ENCODE data around the gene IGIP. TPM values are rescaled to one million over a fixed set of nuclear protein-coding genes. Genes with fewer than 3 reads are reported as not detected.

Gene IGIP
- total RNA-seq, 1 donor from 2014 or later: 2.4 TPM

DNA sequence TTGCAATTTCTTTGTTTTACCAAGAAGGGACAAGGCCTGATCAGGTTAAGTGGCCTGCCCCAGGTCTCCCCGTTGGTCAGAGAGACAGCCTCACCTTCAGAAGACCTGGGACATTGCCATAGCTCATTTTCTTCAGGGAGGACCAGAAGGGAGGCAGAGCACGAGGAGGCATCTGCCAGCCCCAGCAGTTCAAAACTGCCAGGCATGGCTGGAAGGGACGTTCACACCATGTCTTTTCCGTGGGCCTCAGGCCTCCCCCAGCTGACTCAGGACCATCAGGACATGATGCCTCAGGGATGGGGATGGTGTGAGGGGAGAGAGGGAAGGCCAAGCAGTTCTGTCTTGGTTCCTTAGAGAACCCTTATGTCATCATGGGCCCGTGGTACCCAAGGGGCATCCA is 16.5 kb downstream of the IGIP start:
- TF ChIP-seq, protein P1, sequence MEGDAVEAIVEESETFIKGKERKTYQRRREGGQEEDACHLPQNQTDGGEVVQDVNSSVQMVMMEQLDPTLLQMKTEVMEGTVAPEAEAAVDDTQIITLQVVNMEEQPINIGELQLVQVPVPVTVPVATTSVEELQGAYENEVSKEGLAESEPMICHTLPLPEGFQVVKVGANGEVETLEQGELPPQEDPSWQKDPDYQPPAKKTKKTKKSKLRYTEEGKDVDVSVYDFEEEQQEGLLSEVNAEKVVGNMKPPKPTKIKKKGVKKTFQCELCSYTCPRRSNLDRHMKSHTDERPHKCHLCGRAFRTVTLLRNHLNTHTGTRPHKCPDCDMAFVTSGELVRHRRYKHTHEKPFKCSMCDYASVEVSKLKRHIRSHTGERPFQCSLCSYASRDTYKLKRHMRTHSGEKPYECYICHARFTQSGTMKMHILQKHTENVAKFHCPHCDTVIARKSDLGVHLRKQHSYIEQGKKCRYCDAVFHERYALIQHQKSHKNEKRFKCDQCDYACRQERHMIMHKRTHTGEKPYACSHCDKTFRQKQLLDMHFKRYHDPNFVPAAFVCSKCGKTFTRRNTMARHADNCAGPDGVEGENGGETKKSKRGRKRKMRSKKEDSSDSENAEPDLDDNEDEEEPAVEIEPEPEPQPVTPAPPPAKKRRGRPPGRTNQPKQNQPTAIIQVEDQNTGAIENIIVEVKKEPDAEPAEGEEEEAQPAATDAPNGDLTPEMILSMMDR (IDR thresholded peaks at IDR 0.05; ENCODE audit: insufficient read depth, low read depth, low read length): no peak
- TF ChIP-seq EZH2 (IDR thresholded peaks at IDR 0.05; ENCODE audit: insufficient read depth, low read length): no peak
- H2AFZ ChIP-seq (ENCODE audit: low read depth, low read length): no peak overlapping the region
- H3K4me3 Mint-ChIP-seq (ENCODE audit: unreplicated experiment): no peak overlapping the region
- FAIRE-seq: no peak
- peaks cover 50% of the 10 kb centered on the region for H3K27me3 Mint-ChIP-seq (ENCODE audit: low read depth, unreplicated experiment)
- H3K4me3 ChIP-seq (ENCODE audit: insufficient read depth, low read depth, low read length): no peak overlapping the region
- H3K4me2 ChIP-seq (ENCODE audit: low read length): no peak overlapping the region
- peaks cover 2% of the 10 kb centered on the region for H3K9me3 Mint-ChIP-seq (ENCODE audit: unreplicated experiment)
- H3K27ac Mint-ChIP-seq (ENCODE audit: unreplicated experiment): no peak overlapping the region
- H3K4me1 Mint-ChIP-seq (ENCODE audit: low read depth, unreplicated experiment): no peaks in the 10 kb centered on the region
- H3K36me3 ChIP-seq (ENCODE audit: insufficient read depth, low read length): no peaks in the 10 kb centered on the region
- no peak overlapping the region for H3K9ac ChIP-seq (ENCODE audit: low read length)
- H3K27ac ChIP-seq (ENCODE audit: low read depth, low read length): no peak overlapping the region
- no peaks in the 10 kb centered on the region for H3K36me3 Mint-ChIP-seq (ENCODE audit: low read depth, unreplicated experiment)
- peaks cover 7% of the 10 kb centered on the region for H3K27me3 ChIP-seq (ENCODE audit: insufficient read depth, low read length)
- H3K4me1 ChIP-seq (ENCODE audit: insufficient read depth, low read length): no peaks in the 10 kb centered on the region
- H3K9me3 ChIP-seq (ENCODE audit: insufficient read depth, low read depth, low read length): no peaks in the 10 kb centered on the region
- no peak for DNase-seq (ENCODE audit: low read depth)
- peaks cover 78% of the 10 kb centered on the region for H4K20me1 ChIP-seq (ENCODE audit: insufficient read depth, low read length)
- peaks cover 2% of the 10 kb centered on the region for H3K79me2 ChIP-seq (ENCODE audit: insufficient read depth, low read length)

DNA sequence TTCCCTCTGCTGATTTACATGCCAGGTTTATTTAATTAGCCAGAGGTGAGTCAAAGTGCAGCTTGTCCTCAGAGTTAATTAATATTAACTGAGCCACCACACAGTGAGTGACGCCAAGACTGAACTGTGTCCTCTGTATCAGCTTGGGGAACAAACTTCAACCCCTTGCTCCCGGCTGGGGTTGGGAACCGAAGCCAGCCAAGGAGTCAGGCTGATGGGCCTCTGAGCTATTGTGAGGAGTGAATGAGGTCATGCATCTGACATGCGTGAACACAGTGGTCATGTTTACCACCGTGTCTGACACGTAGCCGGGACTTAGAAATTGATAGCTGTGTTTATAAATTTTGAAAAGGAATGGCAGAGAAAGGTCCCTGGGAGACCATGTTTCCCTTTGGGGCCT is 17.1 kb downstream of the IGIP start:
- H4K20me1 ChIP-seq (ENCODE audit: insufficient read depth, low read length): peaks cover 78% of the 10 kb centered on the region
- TF ChIP-seq, protein P1 (IDR thresholded peaks at IDR 0.05; ENCODE audit: insufficient read depth, low read depth, low read length): no peak
- TF ChIP-seq EZH2 (IDR thresholded peaks at IDR 0.05; ENCODE audit: insufficient read depth, low read length): no peak
- Mint-ChIP-seq H3K4me1 (ENCODE audit: low read depth, unreplicated experiment) (no peaks in the 10 kb centered on the region), H3K27ac (ENCODE audit: unreplicated experiment) (no peak overlapping the region), H3K36me3 (ENCODE audit: low read depth, unreplicated experiment) (no peaks in the 10 kb centered on the region), H3K9me3 (ENCODE audit: unreplicated experiment) (peaks cover 2% of the 10 kb centered on the region), H3K27me3 (ENCODE audit: low read depth, unreplicated experiment) (peaks cover 53% of the 10 kb centered on the region), H3K4me3 (ENCODE audit: unreplicated experiment) (no peak overlapping the region)
- H3K4me2 ChIP-seq (ENCODE audit: low read length): no peak overlapping the region
- no peak overlapping the region for H3K4me3 ChIP-seq (ENCODE audit: insufficient read depth, low read depth, low read length)
- H2AFZ ChIP-seq (ENCODE audit: low read depth, low read length): no peak overlapping the region
- no peaks in the 10 kb centered on the region for H3K4me1 ChIP-seq (ENCODE audit: insufficient read depth, low read length)
- peaks cover 2% of the 10 kb centered on the region for H3K79me2 ChIP-seq (ENCODE audit: insufficient read depth, low read length)
- H3K9ac ChIP-seq (ENCODE audit: low read length): no peak overlapping the region
- DNase-seq (ENCODE audit: low read depth): no peak
- no peak for FAIRE-seq
- no peaks in the 10 kb centered on the region for H3K36me3 ChIP-seq (ENCODE audit: insufficient read depth, low read length)
- H3K9me3 ChIP-seq (ENCODE audit: insufficient read depth, low read depth, low read length): no peaks in the 10 kb centered on the region
- H3K27ac ChIP-seq (ENCODE audit: low read depth, low read length): no peak overlapping the region
- peaks cover 10% of the 10 kb centered on the region for H3K27me3 ChIP-seq (ENCODE audit: insufficient read depth, low read length)

DNA sequence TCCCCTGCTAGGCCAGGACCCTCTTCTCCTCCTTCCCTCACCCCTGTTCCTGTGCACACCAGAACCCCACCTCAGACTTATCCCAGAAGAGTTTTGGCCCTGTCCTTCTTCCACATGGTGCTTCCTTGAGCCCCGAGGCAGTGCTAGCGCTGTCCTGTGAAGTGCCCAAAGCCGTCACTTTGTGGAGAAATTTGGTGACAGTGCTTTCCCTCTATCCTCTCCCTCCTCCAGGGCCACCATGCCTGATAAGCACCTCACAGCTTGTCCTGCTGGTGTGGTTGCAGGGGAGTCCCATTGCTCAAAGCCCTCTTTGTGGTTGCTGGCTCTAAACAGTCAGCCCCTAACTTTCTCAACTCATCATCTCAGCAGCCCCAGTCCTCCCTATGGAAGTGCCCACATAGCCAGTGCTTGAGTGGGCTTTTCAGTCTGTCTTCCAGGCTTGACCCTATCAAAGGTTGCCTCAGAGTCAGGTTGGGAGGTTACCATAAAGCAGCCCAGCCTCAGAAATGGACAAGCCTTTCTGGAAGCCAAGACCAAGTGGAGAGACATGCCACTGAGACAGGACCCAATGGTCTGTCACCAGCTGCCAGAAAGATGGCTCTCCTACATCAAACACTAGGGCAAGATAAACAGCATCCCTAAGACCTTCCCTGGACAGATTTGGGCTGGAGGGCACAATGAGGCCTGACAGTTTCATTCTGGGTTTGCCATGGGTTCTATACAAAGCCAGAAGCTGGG is 18.0 kb downstream of the IGIP start:
- Histone ChIP-seq H3K79me2 (ENCODE audit: insufficient read depth, low read length) (peaks cover 2% of the 10 kb centered on the region), H3K4me1 (ENCODE audit: insufficient read depth, low read length) (no peaks in the 10 kb centered on the region), H3K4me2 (ENCODE audit: low read length) (no peak overlapping the region), H3K9me3 (ENCODE audit: insufficient read depth, low read depth, low read length) (no peaks in the 10 kb centered on the region), H3K36me3 (ENCODE audit: insufficient read depth, low read length) (no peaks in the 10 kb centered on the region), H3K27ac (ENCODE audit: low read depth, low read length) (no peak overlapping the region), H4K20me1 (ENCODE audit: insufficient read depth, low read length) (peaks cover 83% of the 10 kb centered on the region), H3K27me3 (ENCODE audit: insufficient read depth, low read length) (peaks cover 10% of the 10 kb centered on the region), H2AFZ (ENCODE audit: low read depth, low read length) (no peak overlapping the region), H3K9ac (ENCODE audit: low read length) (no peak overlapping the region), H3K4me3 (ENCODE audit: insufficient read depth, low read depth, low read length) (no peak overlapping the region)
- FAIRE-seq: no peak
- DNase-seq (ENCODE audit: low read depth): no peak
- H3K27me3 Mint-ChIP-seq (ENCODE audit: low read depth, unreplicated experiment): peaks cover 61% of the 10 kb centered on the region
- peaks cover 2% of the 10 kb centered on the region for H3K9me3 Mint-ChIP-seq (ENCODE audit: unreplicated experiment)
- H3K4me3 Mint-ChIP-seq (ENCODE audit: unreplicated experiment): no peak overlapping the region
- TF ChIP-seq, protein P1 (IDR thresholded peaks at IDR 0.05; ENCODE audit: insufficient read depth, low read depth, low read length): no peak
- no peak for TF ChIP-seq EZH2 (IDR thresholded peaks at IDR 0.05; ENCODE audit: insufficient read depth, low read length)
- no peaks in the 10 kb centered on the region for H3K4me1 Mint-ChIP-seq (ENCODE audit: low read depth, unreplicated experiment)
- H3K36me3 Mint-ChIP-seq (ENCODE audit: low read depth, unreplicated experiment): no peaks in the 10 kb centered on the region
- H3K27ac Mint-ChIP-seq (ENCODE audit: unreplicated experiment): no peak overlapping the region

Measured in astrocyte (in vitro differentiated cells and primary cell).